Endothelial cell of umbilical vein (primary cell): ENCODE results near the gene SON. TPM values are rescaled to one million over a fixed set of nuclear protein-coding genes. Genes with fewer than 3 reads are reported as not detected.

Source experiments
- BruUV-seq: library from RNA; stranded (reverse); fragments of 400-500 nt; replicated peaks from 2 replicates; lab custom pipeline; 2021; lab: Mats Ljungman, UMichigan
- CTCF ChIA-PET: fragments of 300-600, 350-600 bp; sonication (Branson Sonifier 250); formaldehyde crosslinking; loops from one replicate; lab custom pipeline; 2021; ENCODE audit warnings: antibody characterized with exemption, inconsistent platforms; lab: Charles Lee
- POLR2A ChIA-PET: fragments of 300-600, 350-600 bp; sonication (Branson Sonifier 250); formaldehyde crosslinking; loops from one replicate; lab custom pipeline; 2021; ENCODE audit warnings: antibody characterized with exemption, inconsistent platforms; lab: Charles Lee
- DNase-seq: peaks from one replicate; pipeline ENCODE4 v3.0.0-alpha.2; 2011; ENCODE audit warnings: low read depth, low spot score
- FAIRE-seq: peaks from 2 replicates; lab custom pipeline; 2011; peaks lifted over from hg19 to GRCh38; lab: Jason Lieb, UNC
- H2AFZ ChIP-seq: 2 replicates; pipeline ENCODE4 v1.6.0; 2012; ENCODE audit warnings: low read depth, low read length, control low read depth, inconsistent platforms
- H3K27ac ChIP-seq: 2 replicates; pipeline ENCODE4 v1.5.1; 2011; ENCODE audit warnings: low read depth, mild to moderate bottlenecking, control low read depth, low read length, moderate library complexity; ENCODE audit not compliant: insufficient read depth
- H3K27me3 ChIP-seq, 2 experiments: 2 replicates each; pipeline versions ENCODE4 v1.6.0 to v1.6.1; 2011; ENCODE audit warnings: low read length in 2 of 2, mixed read lengths in 1 of 2; ENCODE audit not compliant: control insufficient read depth in 2 of 2, insufficient read depth in 2 of 2
- H3K36me3 ChIP-seq, 2 experiments: 2 replicates in 1 of 2; 3 replicates in 1 of 2; pipeline ENCODE4 v1.5.1; 2011; ENCODE audit warnings: low read length in 2 of 2, mild to moderate bottlenecking in 1 of 2, moderate library complexity in 1 of 2; ENCODE audit not compliant: control insufficient read depth in 2 of 2, insufficient read depth in 2 of 2; ENCODE audit errors: extremely low read depth in 1 of 2
- H3K4me1 ChIP-seq: 3 replicates; pipeline ENCODE4 v1.5.1; 2011; ENCODE audit warnings: mild to moderate bottlenecking, low read length; ENCODE audit not compliant: control insufficient read depth, insufficient read depth; ENCODE audit errors: extremely low read depth
- H3K4me2 ChIP-seq: 2 replicates; pipeline ENCODE4 v1.6.1; 2011; ENCODE audit warnings: low read length, control low read depth, mixed read lengths; ENCODE audit not compliant: insufficient read depth
- H3K4me3 ChIP-seq, 3 experiments: fragments of 200-600 bp in 1 of 3; sonication (generic), shearing (Covaris generic) in 1 of 3; replicated peaks in 1 of 3; 2 replicates each; pipeline ENCODE4 v1.5.1; 2011 to 2016; ENCODE audit warnings: control low read depth in 3 of 3, low read length in 3 of 3, mild to moderate bottlenecking in 2 of 3, inconsistent platforms in 1 of 3, low read depth in 1 of 3, moderate library complexity in 1 of 3; ENCODE audit not compliant: insufficient read depth in 1 of 3
- H3K79me2 ChIP-seq: 2 replicates; pipeline ENCODE4 v1.6.0; 2012; ENCODE audit warnings: low read length, inconsistent platforms; ENCODE audit not compliant: control insufficient read depth, insufficient read depth
- H3K9ac ChIP-seq: replicated peaks from 2 replicates; pipeline ENCODE3; 2011; ENCODE audit warnings: low read length, control low read depth; ENCODE audit not compliant: insufficient read depth; ENCODE audit errors: extremely low read depth
- H3K9me1 ChIP-seq: replicated peaks from 3 replicates; pipeline ENCODE4 v1.6.0; 2011; ENCODE audit warnings: mild to moderate bottlenecking, low read length; ENCODE audit not compliant: control insufficient read depth, insufficient read depth; ENCODE audit errors: extremely low read depth
- H3K9me3 ChIP-seq: replicated peaks from 2 replicates; pipeline ENCODE4 v1.5.1; 2012; ENCODE audit warnings: low read length, inconsistent platforms; ENCODE audit not compliant: control insufficient read depth, insufficient read depth
- H4K20me1 ChIP-seq: replicated peaks from 2 replicates; pipeline ENCODE3; 2011; ENCODE audit warnings: mild to moderate bottlenecking, low read length; ENCODE audit not compliant: control insufficient read depth, insufficient read depth; ENCODE audit errors: extremely low read depth
- CTCF ChIP-seq, 2 donors: IDR thresholded peaks; 1 replicate in 1 of 2; 2 replicates in 1 of 2; pipeline ENCODE4 v1.5.1; 2011; ENCODE audit warnings: low read length in 2 of 2, mild to moderate bottlenecking in 2 of 2, moderate library complexity in 2 of 2, control low read depth in 1 of 2, inconsistent platforms in 1 of 2, low read depth in 1 of 2; ENCODE audit not compliant: insufficient read depth in 1 of 2; ENCODE audit errors: extremely low read depth in 1 of 2
- EZH2 ChIP-seq: IDR thresholded peaks from 2 replicates; pipeline ENCODE4 v1.6.1; 2012; ENCODE audit warnings: borderline replicate concordance, low read depth, mild to moderate bottlenecking, moderate library complexity, low read length, inconsistent platforms; ENCODE audit not compliant: severe bottlenecking
- FOS ChIP-seq: IDR thresholded peaks from 2 replicates; pipeline ENCODE4 v1.6.1; 2011; ENCODE audit warnings: mild to moderate bottlenecking, low read length, moderate library complexity, borderline replicate concordance; ENCODE audit not compliant: insufficient read depth
- GATA2 ChIP-seq: IDR thresholded peaks from 2 replicates; pipeline ENCODE4 v1.7.0; 2011; ENCODE audit warnings: low read depth, mild to moderate bottlenecking, moderate library complexity, mixed read lengths, low read length; ENCODE audit not compliant: insufficient read length, insufficient read depth
- JUN ChIP-seq: IDR thresholded peaks from 2 replicates; pipeline ENCODE4 v1.6.1; 2011; ENCODE audit warnings: borderline replicate concordance, low read depth; ENCODE audit not compliant: insufficient read length, insufficient read depth
- MAX ChIP-seq: IDR thresholded peaks from 2 replicates; pipeline ENCODE4 v1.6.1; 2011; ENCODE audit not compliant: insufficient read depth, insufficient read length
- MYC ChIP-seq: IDR thresholded peaks from one replicate; pipeline ENCODE4 v1.6.1; 2011; ENCODE audit warnings: mild to moderate bottlenecking, low read depth, low read length
- POLR2A ChIP-seq: IDR thresholded peaks from 2 replicates; pipeline ENCODE4 v1.6.1; 2012; ENCODE audit warnings: low read depth, mild to moderate bottlenecking, control low read depth, low read length
- POLR2AphosphoS5 ChIP-seq: IDR thresholded peaks from 2 replicates; pipeline ENCODE4 v1.6.1; 2012; ENCODE audit warnings: low read depth, mild to moderate bottlenecking, control low read depth, low read length, moderate library complexity; ENCODE audit not compliant: insufficient read depth
- dilution Hi-C: fragments of 300-500 bp; cut with MboI; formaldehyde crosslinking; loops from one replicate; pipeline ENCODE4 v1.15.0; 2019; ENCODE audit warnings: low sequenced_read_pairs; ENCODE audit not compliant: extremely low pct_ligation_motif_present
- intact Hi-C: fragments of 100-400 bp; cut with micrococcal nuclease; formaldehyde crosslinking; loops from one replicate; pipeline ENCODE4 v1.10.0; 2022
- polyA plus RNA-seq, 4 experiments: library from polyadenylated mRNA; depleted of rRNA in 3 of 4; stranded (reverse) in 3 of 4; unstranded in 1 of 4; fragments of >200 nt; gene quantifications; 2 replicates each; pipeline versions ENCODE4 v1.2.1 to v1.2.3, GENCODE V29; 2011 to 2012; ENCODE audit warnings: missing spikeins in 1 of 4
- total RNA-seq: library from RNA; stranded (reverse); gene quantifications from 2 replicates; pipeline ENCODE4 v1.2.3, GENCODE V29; 2021

Gene SON
- total and polyA plus RNA-seq, 2 donors (not counting 3 experiments of a cell fraction or from before 2014, with no cell fraction given): 107 to 304 TPM

- no peaks in the 10 kb centered on the region for H3K4me1 ChIP-seq
- no peaks in the 10 kb centered on the region for H3K9me3 ChIP-seq
- DNase-seq (no peak), FAIRE-seq (peak; percentile 72)
- no peaks in the 10 kb centered on the region for H4K20me1 ChIP-seq
- H3K9me1 ChIP-seq: no peaks in the 10 kb centered on the region
- ChIA-PET CTCF (interaction anchor here (0.8 kb wide), 1 partner anchor 11 kb away, joined by 3 read pairs; no protein-coding TSS in a partner anchor), POLR2A (no interaction called here)
- no peak for TF ChIP-seq MYC
- no peak for TF ChIP-seq CTCF (IDR thresholded peaks at IDR 0.05; ENCODE audit: extremely low read depth in 1 of 2, insufficient read depth in 1 of 2, low read depth in 1 of 2, low read length in 2 of 2)
- no peak for TF ChIP-seq MAX
- no peak for TF ChIP-seq EZH2
- no peak for TF ChIP-seq GATA2
- no peak for TF ChIP-seq POLR2A
- no peak for TF ChIP-seq FOS
- no peak for TF ChIP-seq JUN
- TF ChIP-seq POLR2AphosphoS5: no peak
- H3K4me2 ChIP-seq: no peak overlapping the region
- H3K27me3 ChIP-seq: no peaks in the 10 kb centered on the region
- no peaks in the 10 kb centered on the region for H3K79me2 ChIP-seq
- no peak overlapping the region for H3K27ac ChIP-seq
- H3K4me3 ChIP-seq: no peak overlapping the region
- intact Hi-C loops: no loop called here
- no peak overlapping the region for H3K9ac ChIP-seq
- BruUV-seq: no TSS peak
- dilution Hi-C loops: no loop called here
- H3K36me3 ChIP-seq: peaks cover 6 to 15% of the 10 kb centered on the region in 2 experiments
- H2AFZ ChIP-seq: no peak overlapping the region
Measured at GRCh38 chr21:33522953-33523349, 19.9 kb upstream of the SON start.
